ENCODE results near the gene MED4. TPM values are rescaled to one million over a fixed set of nuclear protein-coding genes. Genes with fewer than 3 reads are reported as not detected.

The MED4 gene
- polyA plus RNA-seq, 6 donors from 2014 or later, result 73.7 to 134 (median 78.6) TPM

DNA sequence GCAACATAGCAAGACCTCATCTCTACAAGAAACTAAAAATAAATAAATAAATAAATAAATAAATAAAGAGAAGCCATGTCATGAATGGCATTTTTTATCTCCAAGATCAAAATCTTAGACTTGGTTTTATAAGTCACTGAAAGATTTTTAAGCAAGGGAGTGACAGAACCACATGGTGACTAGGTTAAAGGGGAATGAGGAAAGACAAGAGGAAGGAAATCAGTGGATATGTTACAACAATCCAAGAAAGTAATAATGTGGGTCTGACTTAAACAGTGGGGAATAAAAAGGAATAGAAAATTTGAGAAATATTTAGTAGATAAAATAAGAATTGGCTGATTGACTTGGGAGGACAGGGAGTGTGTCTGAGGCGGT lies 18.8 kb upstream of the MED4 start:
- Mint-ChIP-seq H3K9me3 (no peaks in the 10 kb centered on the region), H3K4me3 (no peak overlapping the region), H3K4me1 (no peaks in the 10 kb centered on the region), H3K27me3 (peaks cover 5 to 39% (median 18%) of the 10 kb centered on the region in 3 donors), H3K36me3 (no peaks in the 10 kb centered on the region), H3K27ac (no peak overlapping the region)
- DNase-seq, result no peak
- ATAC-seq (ENCODE audit: low read depth in 2 of 2), result no peak

DNA sequence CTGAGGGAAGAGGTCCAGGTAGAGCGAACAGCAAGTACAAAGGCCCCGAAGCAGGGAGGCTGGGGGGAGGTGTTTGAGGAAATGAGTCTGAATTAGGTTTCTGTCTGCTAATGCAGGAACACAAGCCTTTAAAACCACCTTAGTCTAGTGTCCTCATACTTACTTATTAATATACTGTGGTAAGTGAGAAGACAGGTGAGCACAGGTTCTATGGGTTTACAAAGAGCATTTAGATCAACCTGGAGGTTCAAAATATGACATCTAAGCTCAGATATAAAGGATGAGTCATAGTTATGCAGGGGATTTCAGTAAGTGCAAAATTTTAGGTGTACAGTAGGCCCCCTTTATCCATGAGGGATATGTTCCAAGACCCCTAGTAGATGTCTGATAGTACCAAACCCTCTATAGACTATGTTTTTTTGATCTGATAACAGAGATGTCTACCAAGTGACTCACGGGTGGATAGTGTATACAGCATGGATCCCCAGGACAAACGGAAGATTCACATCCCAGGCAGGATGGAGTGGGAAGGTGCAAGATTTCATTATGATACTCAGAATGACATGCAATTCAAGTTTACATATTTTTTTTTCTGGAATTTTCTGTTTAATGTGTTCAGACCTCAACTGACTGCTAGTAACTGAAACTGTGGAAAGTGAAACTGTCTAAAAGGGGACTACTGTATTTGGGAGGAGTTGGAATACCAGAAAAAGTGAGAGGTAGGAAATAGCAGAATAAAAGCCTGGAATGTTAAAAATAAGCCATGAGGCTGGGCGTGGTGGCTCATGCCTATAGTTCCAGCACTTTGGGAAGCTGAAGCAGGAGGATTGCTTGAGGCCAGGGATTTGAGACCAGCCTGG lies 18.2 kb upstream of the MED4 start:
- H3K9me3 Mint-ChIP-seq, result no peaks in the 10 kb centered on the region
- peaks cover 5 to 39% (median 18%) of the 10 kb centered on the region in 3 donors for H3K27me3 Mint-ChIP-seq
- H3K27ac Mint-ChIP-seq, result peak overlapping the region in 2 of 6 donors; percentile 64 to 74
- H3K4me3 Mint-ChIP-seq, result no peak overlapping the region
- no peak for ATAC-seq (ENCODE audit: low read depth in 2 of 2)
- H3K36me3 Mint-ChIP-seq, result no peaks in the 10 kb centered on the region
- H3K4me1 Mint-ChIP-seq, result no peaks in the 10 kb centered on the region
- no peak for DNase-seq

DNA sequence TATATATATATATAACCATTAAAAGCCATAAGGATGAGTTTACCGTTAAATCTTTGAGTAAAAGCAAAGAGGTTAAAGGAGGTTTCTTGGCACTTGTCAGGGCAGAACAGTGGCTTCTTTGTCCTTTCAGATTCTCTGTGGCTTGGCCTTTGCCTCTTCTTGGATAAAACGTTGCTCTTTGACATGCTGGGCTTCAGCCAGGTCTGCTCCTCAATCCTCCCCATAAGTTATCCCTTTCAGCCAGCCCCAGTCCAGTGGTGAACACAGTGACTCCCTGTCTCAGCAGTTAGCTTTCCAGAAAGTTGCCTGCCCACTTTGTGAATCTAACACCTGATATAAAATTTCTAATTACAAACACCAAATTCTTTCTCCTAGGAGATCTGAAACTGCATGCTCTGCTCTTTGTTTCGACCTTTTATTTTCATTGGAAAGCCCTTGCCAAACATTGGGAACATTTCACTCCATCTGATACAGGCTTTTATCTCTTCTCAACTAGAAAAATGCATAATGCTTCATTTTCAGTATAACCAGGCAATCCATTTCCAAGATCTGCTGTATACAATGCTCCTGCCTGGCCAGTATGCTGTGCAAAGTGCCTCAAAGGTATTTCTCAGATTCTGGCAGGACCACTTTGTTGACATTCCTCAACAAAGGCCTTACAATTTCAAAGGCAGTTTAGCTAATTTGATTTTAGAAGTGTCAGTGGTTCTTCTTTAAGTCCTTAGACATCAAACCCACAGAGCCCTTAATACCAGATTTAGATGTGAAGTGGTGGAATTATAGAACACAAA lies 16.2 kb upstream of the MED4 start:
- Mint-ChIP-seq H3K27me3 (peaks cover 5 to 34% (median 13%) of the 10 kb centered on the region in 3 donors), H3K4me3 (no peak overlapping the region), H3K36me3 (no peaks in the 10 kb centered on the region), H3K9me3 (no peaks in the 10 kb centered on the region), H3K4me1 (no peaks in the 10 kb centered on the region), H3K27ac (no peak overlapping the region)
- DNase-seq (no peak), ATAC-seq (ENCODE audit: low read depth in 2 of 2) (no peak)

DNA sequence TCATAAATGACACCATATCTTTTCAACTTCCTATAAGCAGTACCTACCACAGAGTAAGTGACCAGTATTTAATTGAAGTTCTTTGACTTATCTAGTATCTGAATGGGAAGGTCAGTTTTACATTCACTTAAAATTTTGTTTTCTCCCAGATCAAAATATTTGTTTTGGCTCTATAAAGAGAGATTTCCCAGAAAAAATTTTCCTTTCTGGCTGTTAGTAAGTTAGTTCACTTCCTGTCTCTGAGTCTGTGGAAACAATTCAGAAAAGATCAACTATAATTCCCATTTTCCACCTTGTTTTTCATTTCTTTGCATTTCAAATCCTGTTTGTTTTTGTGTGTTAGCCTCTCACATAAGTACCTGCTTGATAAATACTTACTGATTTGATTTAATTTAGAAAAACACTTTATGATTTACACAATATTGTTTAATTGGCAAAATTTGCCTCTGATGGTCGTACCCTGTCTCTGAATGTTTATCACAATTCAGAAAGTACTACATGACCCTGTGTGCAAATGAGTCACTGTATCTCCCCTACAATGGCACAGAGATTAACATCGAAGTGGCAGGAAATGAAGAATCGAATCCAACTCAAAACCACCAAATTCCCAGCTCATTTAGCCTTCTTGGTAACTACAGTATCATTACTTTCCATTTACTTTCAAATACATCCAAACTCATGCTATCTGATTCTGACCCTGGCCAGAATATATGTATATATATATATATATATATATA lies 15.4 kb upstream of the MED4 start:
- DNase-seq (no peak), ATAC-seq (ENCODE audit: low read depth in 2 of 2) (no peak)
- Mint-ChIP-seq H3K9me3 (no peaks in the 10 kb centered on the region), H3K4me1 (no peaks in the 10 kb centered on the region), H3K27me3 (peaks cover 7 to 39% (median 16%) of the 10 kb centered on the region in 3 donors), H3K27ac (no peak overlapping the region), H3K4me3 (no peak overlapping the region), H3K36me3 (no peaks in the 10 kb centered on the region)

DNA sequence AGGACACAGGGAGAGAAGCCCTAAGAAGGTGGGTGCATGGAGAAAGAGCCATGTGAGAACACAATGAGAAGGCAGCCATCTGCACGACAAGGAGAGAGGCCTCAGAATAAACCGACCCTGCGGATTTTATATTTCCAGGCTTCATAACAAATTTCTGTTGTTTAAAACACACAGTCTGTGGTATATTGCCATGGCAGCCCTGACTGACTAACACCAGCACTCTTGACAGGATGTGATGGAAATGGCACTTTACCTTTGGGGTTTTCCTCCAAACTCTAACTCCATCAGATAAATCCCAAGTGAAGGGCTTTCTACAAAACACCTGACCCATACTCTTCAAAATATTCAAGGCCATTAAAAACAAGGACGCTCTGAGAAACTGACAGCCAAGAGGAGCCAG lies 13.2 kb upstream of the MED4 start:
- Mint-ChIP-seq H3K27me3 (peaks cover 6 to 22% (median 17%) of the 10 kb centered on the region in 3 donors), H3K36me3 (no peaks in the 10 kb centered on the region), H3K27ac (no peak overlapping the region), H3K4me1 (no peaks in the 10 kb centered on the region), H3K4me3 (no peak overlapping the region), H3K9me3 (no peaks in the 10 kb centered on the region)
- ATAC-seq (ENCODE audit: low read depth in 2 of 2), result no peak
- DNase-seq, result no peak

DNA sequence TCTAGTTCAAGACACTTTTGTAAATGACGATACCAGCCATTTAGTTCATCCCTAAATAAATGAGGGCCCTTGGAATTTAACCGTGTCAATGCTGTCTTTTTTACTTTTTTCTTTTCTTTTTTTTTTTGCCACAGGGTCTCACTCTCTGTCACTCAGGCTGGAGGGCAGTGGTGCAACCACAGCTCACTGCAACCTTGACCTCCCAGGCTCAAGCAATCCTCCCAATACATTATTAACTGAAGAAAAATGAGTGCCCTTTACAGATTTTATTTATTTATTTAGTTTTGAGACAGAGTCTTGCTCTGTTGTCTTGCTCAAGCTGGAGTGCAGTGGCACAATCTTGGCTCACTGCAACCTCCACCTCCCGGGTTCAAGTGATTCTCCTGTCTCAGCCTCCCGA lies 2.9 kb upstream of the MED4 start:
- Mint-ChIP-seq H3K4me1 (peaks cover 21 to 27% (median 27%) of the 10 kb centered on the region in 3 donors), H3K9me3 (peaks cover 0 to 2% (median 0%) of the 10 kb centered on the region in 7 donors), H3K4me3 (no peak overlapping the region), H3K36me3 (peaks cover 0 to 5% of the 10 kb centered on the region in 2 donors), H3K27ac (no peak overlapping the region), H3K27me3 (peaks cover 16 to 26% (median 19%) of the 10 kb centered on the region in 3 donors)
- ATAC-seq (ENCODE audit: low read depth in 2 of 2) (no peak), DNase-seq (no peak)

DNA sequence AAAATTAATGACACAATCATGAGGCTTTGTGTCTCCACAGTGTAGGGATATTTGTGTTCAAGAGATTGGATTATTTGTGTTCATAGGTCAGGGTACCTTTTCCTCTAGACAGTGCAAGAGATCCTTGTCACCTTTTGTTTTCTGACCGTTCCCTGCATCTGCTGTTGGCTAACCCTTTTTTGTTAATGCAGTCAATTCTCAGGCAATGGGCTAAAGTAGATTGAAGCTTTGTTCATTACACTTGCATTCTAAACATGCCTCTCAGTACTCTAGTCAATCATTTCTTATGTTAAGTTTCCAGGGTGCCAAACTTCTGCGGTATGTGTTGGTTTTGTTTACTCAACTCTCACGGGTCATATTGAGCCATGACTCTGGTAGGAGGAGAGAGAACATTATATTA lies 1.8 kb upstream of the MED4 start:
- H3K36me3 Mint-ChIP-seq, result no peaks in the 10 kb centered on the region
- peak overlapping the region in 1 of 8 donors; percentile 99 for H3K4me3 Mint-ChIP-seq
- peaks cover 12 to 15% (median 14%) of the 10 kb centered on the region in 3 donors for H3K27me3 Mint-ChIP-seq
- no peak overlapping the region for H3K27ac Mint-ChIP-seq
- DNase-seq (no peak), ATAC-seq (ENCODE audit: low read depth in 2 of 2) (no peak)
- H3K9me3 Mint-ChIP-seq, result peaks cover 0 to 2% (median 0%) of the 10 kb centered on the region in 7 donors
- H3K4me1 Mint-ChIP-seq, result peaks cover 28 to 38% (median 35%) of the 10 kb centered on the region in 3 donors

DNA sequence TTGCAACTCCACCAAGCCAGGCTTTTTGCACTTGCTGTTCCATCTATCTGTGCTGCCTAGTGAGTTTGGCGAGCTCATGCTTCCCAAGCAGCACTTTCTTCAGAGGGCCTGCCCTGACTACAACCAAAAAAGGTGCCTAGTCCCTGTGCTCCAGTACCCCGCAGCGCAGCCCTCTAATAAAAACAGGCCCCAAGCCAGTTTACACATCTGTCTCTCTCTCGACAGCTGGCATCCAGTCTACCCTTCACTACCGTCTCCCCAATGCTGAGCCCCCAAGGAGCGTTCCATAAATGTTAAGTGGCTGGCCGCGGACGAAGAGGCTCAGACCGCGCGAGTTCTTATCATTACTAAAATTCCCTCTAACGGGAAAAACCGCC lies 512 bp downstream of the MED4 start:
- peak; percentile 2 to 7 for ATAC-seq (ENCODE audit: low read depth in 2 of 2)
- H3K9me3 Mint-ChIP-seq, result peaks cover 0 to 2% (median 0%) of the 10 kb centered on the region in 7 donors
- H3K27ac Mint-ChIP-seq, result peak overlapping the region; percentile 94 to 99 (median 97)
- H3K4me1 Mint-ChIP-seq, result peaks cover 32 to 55% (median 44%) of the 10 kb centered on the region in 3 donors
- peak; percentile 1 for DNase-seq
- H3K27me3 Mint-ChIP-seq, result peaks cover 7 to 8% (median 8%) of the 10 kb centered on the region in 3 donors
- no peaks in the 10 kb centered on the region for H3K36me3 Mint-ChIP-seq
- H3K4me3 Mint-ChIP-seq, result peak overlapping the region; percentile 89 to 99 (median 96)

DNA sequence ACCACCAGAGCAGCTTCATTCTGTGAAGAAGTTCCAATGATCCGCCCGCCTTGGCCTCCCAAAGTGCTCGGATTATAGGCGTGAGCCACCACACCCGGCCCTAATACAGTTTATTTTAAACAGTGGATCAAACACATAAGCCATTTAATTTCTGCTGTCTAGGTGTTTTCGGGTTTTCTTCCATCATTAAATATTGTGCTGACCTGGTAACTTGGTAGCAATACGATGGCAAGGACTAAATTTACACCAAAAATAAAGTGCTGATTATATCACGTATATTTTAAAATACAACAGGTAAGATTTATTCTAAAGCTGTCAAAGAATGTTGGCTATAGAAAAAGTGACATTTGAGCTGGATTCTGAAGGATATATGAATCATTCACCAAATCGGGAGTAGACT lies 1.3 kb downstream of the MED4 start:
- H3K27ac Mint-ChIP-seq, result peak overlapping the region; percentile 12 to 99 (median 75)
- peak overlapping the region; percentile 89 to 99 (median 96) for H3K4me3 Mint-ChIP-seq
- peaks cover 36 to 60% (median 50%) of the 10 kb centered on the region in 3 donors for H3K4me1 Mint-ChIP-seq
- ATAC-seq (ENCODE audit: low read depth in 2 of 2) (no peak), DNase-seq (no peak)
- no peaks in the 10 kb centered on the region for H3K36me3 Mint-ChIP-seq
- H3K27me3 Mint-ChIP-seq, result peaks cover under 1 to 2% (median 1%) of the 10 kb centered on the region in 3 donors
- peaks cover 0 to 2% (median 0%) of the 10 kb centered on the region in 7 donors for H3K9me3 Mint-ChIP-seq

DNA sequence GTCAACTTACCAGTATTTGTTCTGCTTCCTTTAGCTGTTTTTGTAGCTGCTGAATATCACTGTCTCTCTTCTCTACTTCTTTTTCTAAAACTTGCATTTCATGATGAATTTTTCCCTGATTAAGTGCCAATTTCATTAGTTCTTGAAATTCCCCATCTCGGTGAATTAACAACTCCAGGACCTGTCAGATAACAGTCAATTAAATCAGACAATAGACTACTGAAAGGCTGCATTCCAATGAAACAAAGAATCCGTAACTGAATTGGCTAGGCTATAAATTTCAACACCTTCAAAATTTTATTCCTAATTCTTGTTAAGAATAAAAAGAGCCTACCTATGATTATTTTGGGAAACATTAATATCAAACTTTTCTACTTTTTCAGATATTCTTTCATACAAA lies 8.6 kb downstream of the MED4 start:
- DNase-seq, result no peak
- no peak for ATAC-seq (ENCODE audit: low read depth in 2 of 2)
- no peaks in the 10 kb centered on the region for H3K27me3 Mint-ChIP-seq
- H3K4me3 Mint-ChIP-seq, result no peak overlapping the region
- peaks cover 8 to 10% of the 10 kb centered on the region in 2 donors for H3K36me3 Mint-ChIP-seq
- peaks cover 4 to 21% (median 8%) of the 10 kb centered on the region in 3 donors for H3K4me1 Mint-ChIP-seq
- no peaks in the 10 kb centered on the region for H3K9me3 Mint-ChIP-seq
- peak overlapping the region in 2 of 6 donors; percentile 53 to 66 for H3K27ac Mint-ChIP-seq

DNA sequence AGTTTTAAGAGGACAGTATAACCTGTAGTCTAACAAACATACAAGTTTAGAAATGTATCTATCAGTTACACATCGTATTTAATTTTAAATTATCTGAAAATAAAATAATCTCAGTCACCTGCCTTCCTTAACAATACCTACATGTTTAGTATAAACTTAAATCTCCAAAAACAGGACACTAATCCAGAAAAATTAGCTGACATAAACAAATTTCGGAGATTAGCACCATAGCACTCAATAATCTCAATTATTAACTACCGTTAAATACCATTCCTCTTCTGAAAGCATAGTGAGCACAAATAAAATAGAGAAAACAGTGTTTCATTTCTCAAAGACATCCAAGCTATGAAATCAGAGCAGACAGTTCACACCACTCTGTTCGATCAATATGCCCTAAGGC lies 13.2 kb downstream of the MED4 start:
- peaks cover 8 to 25% of the 10 kb centered on the region in 2 donors for H3K36me3 Mint-ChIP-seq

DNA sequence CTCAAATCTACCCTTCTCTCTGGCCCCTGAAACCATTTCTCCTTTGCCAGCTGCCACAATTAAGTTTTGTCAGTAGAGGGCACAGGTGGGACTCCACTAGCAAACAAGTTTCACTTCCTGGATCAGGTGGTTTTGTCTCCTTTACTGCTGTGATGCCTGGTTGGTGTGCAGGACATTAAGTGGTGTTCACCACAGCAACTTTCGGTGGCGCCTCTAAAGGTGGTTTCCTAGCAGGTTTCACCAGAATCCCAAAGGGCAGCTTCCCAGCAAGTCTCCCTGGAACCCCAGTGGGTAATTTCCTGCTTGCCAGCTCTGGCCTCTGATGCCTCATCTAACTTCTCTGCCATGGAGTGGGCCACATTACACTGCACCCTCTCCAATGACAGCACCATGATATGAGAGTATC lies 16.6 kb downstream of the MED4 start:
- Mint-ChIP-seq H3K36me3 (peaks cover 21 to 36% of the 10 kb centered on the region in 2 donors), H3K27ac (peak overlapping the region in 2 of 6 donors; percentile 22 to 62), H3K4me3 (peak overlapping the region in 1 of 8 donors; percentile 51), H3K4me1 (peaks cover 0 to 9% (median 8%) of the 10 kb centered on the region in 3 donors), H3K27me3 (no peaks in the 10 kb centered on the region), H3K9me3 (peaks cover 0 to 8% (median 0%) of the 10 kb centered on the region in 7 donors)
- ATAC-seq (ENCODE audit: low read depth in 2 of 2) (peak; percentile 99), DNase-seq (peak; percentile 60)

More for the DNA sequence above, 13.2 kb downstream of the MED4 start:
- no peak for ATAC-seq (ENCODE audit: low read depth in 2 of 2)
- H3K4me3 Mint-ChIP-seq, result no peak overlapping the region
- peaks cover 0 to 8% (median 8%) of the 10 kb centered on the region in 3 donors for H3K4me1 Mint-ChIP-seq
- no peak for DNase-seq
- no peaks in the 10 kb centered on the region for H3K9me3 Mint-ChIP-seq
- H3K27me3 Mint-ChIP-seq, result no peaks in the 10 kb centered on the region
- H3K27ac Mint-ChIP-seq, result peak overlapping the region in 1 of 6 donors; percentile 25

DNA sequence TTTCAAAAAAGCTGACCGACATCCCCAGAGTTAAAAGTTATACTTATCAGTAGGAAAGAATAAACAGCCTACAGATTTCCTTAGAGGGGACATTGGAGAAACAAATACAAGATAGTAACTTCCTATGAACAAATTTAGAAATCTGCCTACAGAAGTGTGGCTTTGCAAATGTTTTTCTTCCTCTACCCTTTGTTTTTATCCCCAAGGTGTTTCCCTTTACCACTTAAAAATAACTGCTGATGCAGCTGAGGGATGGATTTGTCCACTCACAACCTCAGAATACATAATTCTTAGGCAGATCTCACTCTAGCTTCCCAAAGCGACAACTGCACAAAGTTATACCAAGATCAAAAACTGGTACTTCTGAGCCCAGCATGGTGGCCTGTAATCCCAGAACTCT lies 20.9 kb downstream of the MED4 start:
- Mint-ChIP-seq H3K4me3 (no peak overlapping the region), H3K27ac (peak overlapping the region in 1 of 6 donors; percentile 36), H3K36me3 (peaks cover 27 to 34% of the 10 kb centered on the region in 2 donors)

More for the DNA sequence above, 20.9 kb downstream of the MED4 start:
- Mint-ChIP-seq H3K27me3 (no peaks in the 10 kb centered on the region), H3K4me1 (peaks cover 0 to 9% (median 8%) of the 10 kb centered on the region in 3 donors), H3K9me3 (peaks cover 4 to 44% (median 22%) of the 10 kb centered on the region in 7 donors)
- DNase-seq (no peak), ATAC-seq (ENCODE audit: low read depth in 2 of 2) (no peak)
